Measurements from ENCODE around the gene PGC. TPM values are rescaled to one million over a fixed set of nuclear protein-coding genes. Genes with fewer than 3 reads are reported as not detected.

Gene PGC
- total RNA-seq, 1 donor from 2014 or later, result not detected

DNA sequence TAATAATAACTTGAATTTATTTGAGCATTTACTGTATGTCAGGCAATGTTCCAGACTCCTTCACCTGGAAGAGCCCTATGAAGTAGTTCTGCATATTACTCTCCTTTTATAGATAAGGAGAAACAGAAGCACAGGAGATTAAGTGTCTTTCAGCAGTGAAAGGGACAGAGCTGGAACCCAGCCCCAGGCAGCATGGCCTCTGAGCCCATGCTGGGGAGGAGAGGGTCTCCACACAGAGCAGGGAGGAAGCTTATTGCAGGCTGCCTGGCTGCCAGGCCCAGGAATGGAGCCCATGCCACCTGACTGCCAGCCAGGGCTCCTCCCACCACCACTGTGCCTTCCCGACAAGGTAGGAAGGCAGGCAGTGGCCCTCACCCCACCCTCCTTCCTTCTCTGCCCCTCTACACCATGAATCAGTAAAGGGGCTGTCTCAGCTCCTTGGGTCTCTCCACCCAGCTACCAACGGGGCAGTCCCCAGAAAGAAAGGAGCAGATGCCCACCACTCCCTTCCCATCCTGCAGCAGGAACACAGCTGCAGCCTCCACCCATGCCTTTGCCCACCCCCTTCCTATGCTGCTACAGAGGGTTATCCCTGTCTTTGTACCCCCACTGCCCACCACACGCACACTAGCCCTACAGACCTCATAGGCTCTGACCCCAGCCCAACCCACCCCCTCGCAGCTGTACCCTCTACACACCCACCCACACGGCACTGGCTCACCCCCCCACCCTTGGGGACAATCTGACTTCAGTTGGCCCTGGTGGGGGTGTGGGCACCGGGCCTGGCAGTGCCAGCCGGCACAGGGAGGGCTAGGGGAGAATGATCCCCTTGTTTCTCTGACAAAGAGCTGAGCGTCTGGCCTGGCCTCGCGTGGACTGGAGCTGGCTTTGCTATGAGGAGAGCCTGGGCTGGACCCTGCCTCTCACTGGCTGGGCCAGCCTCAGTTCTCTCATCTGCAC, 53.6 kb downstream of the PGC start:
- no peak for DNase-seq (ENCODE audit: missing footprints)
- intact Hi-C loops (cut with DNase I), result no loop called here
- peak; percentile 46 for ATAC-seq

DNA sequence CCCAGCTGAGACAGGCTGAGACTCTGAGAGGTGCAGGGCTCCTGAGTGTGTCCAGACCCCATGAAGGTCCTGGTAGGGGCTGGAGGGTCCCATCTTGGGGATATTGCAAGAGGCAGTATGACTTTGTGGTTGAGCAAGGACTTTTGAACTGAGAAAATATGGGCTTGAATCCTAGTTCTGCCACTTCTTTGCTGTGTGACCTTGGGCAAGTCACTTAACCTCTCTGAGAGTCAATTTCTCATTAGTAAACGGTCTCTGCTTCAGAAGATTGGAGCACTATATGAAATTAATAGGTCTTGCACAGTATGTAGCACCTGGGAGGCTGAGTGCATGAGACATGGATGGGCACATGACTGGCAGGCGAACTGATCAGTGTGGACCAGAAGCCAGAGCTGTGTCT, 54.5 kb downstream of the PGC start:
- intact Hi-C loops (cut with DNase I), result no loop called here
- DNase-seq (ENCODE audit: missing footprints), result no peak
- no peak for ATAC-seq

DNA sequence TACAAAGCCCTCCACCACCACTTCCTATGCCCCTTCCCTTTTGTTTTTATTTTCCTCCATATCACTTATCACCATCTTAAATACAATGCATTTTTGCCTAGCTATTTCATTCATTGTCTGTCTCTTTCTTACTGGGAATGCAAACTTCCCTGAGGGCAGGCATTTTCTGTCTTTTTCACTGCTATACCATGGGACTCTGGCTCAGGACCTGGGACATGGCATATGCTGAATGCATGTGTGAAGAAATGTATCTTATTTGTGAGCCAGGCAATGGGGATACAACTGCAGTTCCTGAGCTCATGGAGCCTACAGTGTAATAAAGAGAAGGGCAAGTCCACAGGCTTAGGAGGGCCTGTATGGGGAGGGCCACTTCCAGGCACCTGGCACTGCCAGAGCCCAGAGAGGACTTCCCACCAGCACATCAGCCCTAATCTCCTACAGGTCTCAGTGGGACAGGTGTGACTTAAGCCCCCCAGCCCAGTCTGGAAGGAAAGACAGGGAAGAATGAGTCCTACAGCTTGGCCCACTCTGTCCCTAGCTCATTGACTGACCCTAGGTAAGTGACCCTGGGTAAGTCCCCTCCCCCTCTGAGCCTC, 55.0 kb downstream of the PGC start:
- DNase-seq (ENCODE audit: missing footprints) (no peak), ATAC-seq (no peak)
- intact Hi-C loops (cut with DNase I), result no loop called here

GRCh38 chr6:41691426-41692079, 55.6 kb downstream of the PGC start:
- intact Hi-C loops (cut with DNase I), result no loop called here
- ATAC-seq (no peak), DNase-seq (ENCODE audit: missing footprints) (no peak)

DNA sequence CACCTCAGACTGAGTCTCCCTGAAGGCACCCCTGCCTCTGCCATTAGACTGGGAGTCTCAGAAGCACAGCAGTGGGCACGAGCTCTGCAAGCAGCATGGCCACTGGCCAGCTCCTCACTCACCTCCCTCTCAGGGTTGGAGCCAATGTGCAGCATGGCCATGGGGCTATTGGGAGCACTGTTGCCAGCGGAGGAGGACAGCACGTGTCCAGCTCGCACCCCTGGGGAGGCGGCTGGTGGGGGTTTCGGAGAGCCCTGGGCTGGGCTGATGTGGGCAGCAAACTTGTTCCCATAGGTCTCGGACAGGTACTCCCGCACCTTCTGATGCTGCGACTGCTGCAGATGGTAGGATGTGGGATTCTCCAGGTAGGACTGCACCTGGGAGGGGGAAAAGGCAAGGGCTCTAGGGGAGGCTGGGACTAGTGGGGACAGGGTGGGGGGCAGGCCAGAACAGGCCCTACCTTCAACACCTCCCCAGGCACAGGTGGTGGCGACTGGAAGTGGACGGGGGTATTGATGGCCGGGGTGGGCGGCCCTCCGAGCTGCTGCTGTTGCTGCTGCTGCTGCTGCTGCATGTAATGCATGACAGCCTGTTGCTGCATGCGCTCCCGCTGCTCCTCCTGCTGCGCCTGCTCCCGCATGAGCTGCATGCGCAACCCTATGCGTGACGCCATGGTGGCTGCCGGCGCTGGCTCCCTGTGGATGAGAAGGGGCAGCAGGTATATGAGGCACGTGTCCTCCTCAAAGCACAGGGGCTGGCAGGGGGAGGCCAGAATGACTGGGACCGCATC, 56.5 kb downstream of the PGC start:
- DNase-seq (ENCODE audit: missing footprints) (no peak), ATAC-seq (no peak)
- intact Hi-C loops (cut with DNase I), result no loop called here

- intact Hi-C loops (cut with DNase I), result no loop called here
- no peak for DNase-seq (ENCODE audit: missing footprints)
- ATAC-seq, result no peak
These were observed 57.8 kb downstream of the PGC start for GRCh38 chr6:41689171-41690008.

- intact Hi-C loops (cut with DNase I), result no loop called here
- ATAC-seq, result peak; percentile 32
- no peak for DNase-seq (ENCODE audit: missing footprints)
These were observed 58.8 kb downstream of the PGC start for GRCh38 chr6:41688256-41688965.

- DNase-seq (ENCODE audit: missing footprints), result no peak
- intact Hi-C loops (cut with DNase I), result no loop called here
- no peak for ATAC-seq
These were observed 59.6 kb downstream of the PGC start for GRCh38 chr6:41687501-41688175.

Other genes starting within 250 kb of the PGC start
- 13.9 TPM for gene FOXP4, start 201.0 kb downstream of the PGC start, total RNA-seq
- gene MDFI, start 108.9 kb downstream of the PGC start, total RNA-seq, result 1.3 TPM
- 39.5 TPM for gene TFEB, start 11.8 kb downstream of the PGC start, total RNA-seq
- 5.1 TPM for gene FRS3, start 32.5 kb upstream of the PGC start, total RNA-seq
- gene PRICKLE4, start 33.4 kb upstream of the PGC start, total RNA-seq, result 3.3 TPM
- 226 TPM for gene TOMM6, start 40.3 kb upstream of the PGC start, total RNA-seq
- gene USP49, start 148.0 kb upstream of the PGC start, total RNA-seq, result 2.0 TPM
- gene MED20, start 173.7 kb upstream of the PGC start, total RNA-seq, result 22.9 TPM
- 9.6 TPM for gene BYSL, start 174.1 kb upstream of the PGC start, total RNA-seq
- 51.5 TPM for gene CCND3, start 194.4 kb upstream of the PGC start, total RNA-seq